SK-N-SH (cell line): ENCODE measurements around the gene PHOSPHO2. TPM values are rescaled to one million over a fixed set of nuclear protein-coding genes. Genes with fewer than 3 reads are reported as not detected.
A peak's percentile ranks its signal among the peaks of the same experiment; 100 is the strongest.

Experiments
- CTCF ChIA-PET: fragments of 300-600, 350-600 bp; formaldehyde crosslinking; extraction: SDS; loops from one replicate; lab custom pipeline; 2021; lab: Yijun Ruan, JAX
- POLR2A ChIA-PET: fragments of 350-600 bp; sonication (Branson Sonifier 250); formaldehyde crosslinking; extraction: SDS; loops from one replicate; lab custom pipeline; 2020; ENCODE audit warnings: antibody characterized with exemption, inconsistent platforms; lab: Yijun Ruan, JAX
- DNase-seq: peaks from one replicate; pipeline ENCODE4 v3.0.0; 2012
- H2AFZ ChIP-seq: fragments of 200-600 bp; sonication (generic); 2 replicates; pipeline ENCODE4 v1.8.1; 2016; ENCODE audit warnings: antibody characterized with exemption, mild to moderate bottlenecking, low read depth
- H3F3A ChIP-seq: fragments of 200-600 bp; sonication (generic); replicated peaks from 2 replicates; pipeline ENCODE3; 2016; ENCODE audit warnings: antibody characterized with exemption, mild to moderate bottlenecking; ENCODE audit not compliant: insufficient read depth
- H3K27ac ChIP-seq, 2 experiments: fragments of 200-500 bp in 1 of 2; fragments of 200-600 bp in 1 of 2; sonication (Bioruptor generic) in 1 of 2; sonication (generic), shearing (Covaris generic) in 1 of 2; 2 replicates each; pipeline versions ENCODE4 v1.5.1 to v1.6.1; 2014 to 2016; ENCODE audit warnings: low read depth in 2 of 2, inconsistent platforms in 1 of 2, low read length in 1 of 2, mild to moderate bottlenecking in 1 of 2, mixed read lengths in 1 of 2
- H3K27me3 ChIP-seq: fragments of 200-600 bp; sonication (generic), shearing (Covaris generic); 2 replicates; pipeline ENCODE4 v1.6.1; 2016; ENCODE audit warnings: mixed run types; ENCODE audit not compliant: insufficient read depth
- H3K36me3 ChIP-seq, 2 experiments: fragments of 200-500 bp in 1 of 2; fragments of 200-600 bp in 1 of 2; sonication (Bioruptor generic) in 1 of 2; sonication (generic) in 1 of 2; replicated peaks in 1 of 2; 2 replicates each; pipeline versions ENCODE3 to v1.5.1; 2014 to 2016; ENCODE audit warnings: low read length in 1 of 2, mild to moderate bottlenecking in 1 of 2; ENCODE audit not compliant: insufficient read depth in 2 of 2, control insufficient read depth in 1 of 2
- H3K4me1 ChIP-seq, 2 experiments: fragments of 200-500 bp in 1 of 2; fragments of 200-600 bp in 1 of 2; sonication (Bioruptor generic) in 1 of 2; sonication (generic), shearing (Covaris generic) in 1 of 2; 2 replicates each; pipeline versions ENCODE4 v1.5.1 to v1.6.1; 2014 to 2016; ENCODE audit warnings: low read depth in 1 of 2, low read length in 1 of 2, mixed run types in 1 of 2; ENCODE audit not compliant: insufficient read depth in 2 of 2, control insufficient read depth in 1 of 2
- H3K4me2 ChIP-seq: fragments of 200-600 bp; sonication (generic), shearing (Covaris generic); 2 replicates; pipeline ENCODE4 v1.6.1; 2017; ENCODE audit warnings: mixed run types
- H3K4me3 ChIP-seq, 2 experiments: fragments of 200-500 bp in 1 of 2; fragments of 200-600 bp in 1 of 2; sonication (Bioruptor generic) in 1 of 2; sonication (generic), shearing (Covaris generic) in 1 of 2; 2 replicates each; pipeline versions ENCODE4 v1.5.1 to v1.8.1; 2014 to 2016; ENCODE audit warnings: low read depth in 2 of 2, inconsistent platforms in 1 of 2, low read length in 1 of 2, mild to moderate bottlenecking in 1 of 2, mixed read lengths in 1 of 2, moderate library complexity in 1 of 2
- H3K79me2 ChIP-seq: fragments of 200-600 bp; sonication (generic); 2 replicates; pipeline ENCODE4 v1.8.1; 2017; ENCODE audit warnings: mild to moderate bottlenecking; ENCODE audit not compliant: insufficient read depth
- H3K9ac ChIP-seq: fragments of 200-600 bp; sonication (generic); 2 replicates; pipeline ENCODE4 v1.6.1; 2017; ENCODE audit warnings: mixed run types
- H3K9me2 ChIP-seq: fragments of 200-600 bp; sonication (generic); 2 replicates; pipeline ENCODE4 v1.6.1; 2017; ENCODE audit warnings: mixed run types
- H3K9me3 ChIP-seq: fragments of 200-600 bp; sonication (generic); 2 replicates; pipeline ENCODE4 v1.6.1; 2017; ENCODE audit warnings: mixed run types, mild to moderate bottlenecking, moderate library complexity
- H4K20me1 ChIP-seq: fragments of 200-600 bp; sonication (generic); 2 replicates; pipeline ENCODE4 v1.6.1; 2017; ENCODE audit warnings: mild to moderate bottlenecking, mixed run types; ENCODE audit not compliant: insufficient read depth
- CTCF ChIP-seq: fragments of 200-600 bp; sonication (generic); IDR thresholded peaks from 2 replicates; pipeline ENCODE4 v1.6.1; 2017; ENCODE audit warnings: antibody characterized with exemption, mild to moderate bottlenecking, moderate library complexity
- ELF1 ChIP-seq: IDR thresholded peaks from 2 replicates; pipeline ENCODE4 v1.4.0; 2012
- EZH2phosphoT487 ChIP-seq: fragments of 200-600 bp; sonication (generic); IDR thresholded peaks from 2 replicates; pipeline ENCODE4 v1.6.1; 2017; ENCODE audit warnings: low read depth, mixed run types, mild to moderate bottlenecking, antibody characterized with exemption, moderate library complexity, borderline replicate concordance
- FOXJ3 ChIP-seq: sonication (generic); formaldehyde crosslinking; IDR thresholded peaks from 2 replicates; pipeline ENCODE4 v1.5.1; 2020; ENCODE audit warnings: mild to moderate bottlenecking, missing genetic modification reagents
- FOXM1 ChIP-seq: IDR thresholded peaks from 2 replicates; pipeline ENCODE4 v1.4.0; 2012; ENCODE audit warnings: low read depth, mild to moderate bottlenecking
- IRF3 ChIP-seq: fragments of 150-350 bp; IDR thresholded peaks from 2 replicates; pipeline ENCODE4 v1.6.1; 2016; ENCODE audit warnings: mild to moderate bottlenecking, low read depth, low read length
- MEF2A ChIP-seq: IDR thresholded peaks from 2 replicates; pipeline ENCODE4 v1.4.0; 2012; ENCODE audit warnings: low read depth, borderline replicate concordance
- NFIC ChIP-seq: IDR thresholded peaks from 2 replicates; pipeline ENCODE4 v1.4.0; 2012; ENCODE audit warnings: borderline replicate concordance
- NRF1 ChIP-seq: IDR thresholded peaks from 2 replicates; pipeline ENCODE4 v1.6.1; 2012; ENCODE audit warnings: low read depth, mild to moderate bottlenecking, low read length
- PBX3 ChIP-seq: IDR thresholded peaks from 2 replicates; pipeline ENCODE4; 2012
- POLR2AphosphoS5 ChIP-seq: IDR thresholded peaks from 2 replicates; pipeline ENCODE4 v1.6.1; 2012; ENCODE audit warnings: low read depth, low read length
- RFX5 ChIP-seq: IDR thresholded peaks from 2 replicates; pipeline ENCODE4 v1.6.1; 2012; ENCODE audit warnings: mild to moderate bottlenecking, improper control_type of control experiment, low read length
- RXRA ChIP-seq: IDR thresholded peaks from 2 replicates; pipeline ENCODE4 v1.4.0; 2012; ENCODE audit warnings: low read depth, mild to moderate bottlenecking, borderline replicate concordance
- SMC3 ChIP-seq: IDR thresholded peaks from 2 replicates; pipeline ENCODE4 v1.6.1; 2012; ENCODE audit warnings: low read depth, low read length, improper control_type of control experiment
- TEAD4 ChIP-seq: IDR thresholded peaks from 2 replicates; pipeline ENCODE4 v1.4.0; 2012; ENCODE audit warnings: mild to moderate bottlenecking, borderline replicate concordance; ENCODE audit not compliant: insufficient read depth
- USF1 ChIP-seq: IDR thresholded peaks from 2 replicates; pipeline ENCODE4 v1.4.0; 2012; ENCODE audit warnings: low read depth, borderline replicate concordance
- USF2 ChIP-seq: fragments of 150-350 bp; IDR thresholded peaks from 2 replicates; pipeline ENCODE4 v1.6.1; 2017; ENCODE audit warnings: antibody characterized with exemption, low read length, low read depth, borderline replicate concordance
- ZBTB33 ChIP-seq: IDR thresholded peaks from 2 replicates; pipeline ENCODE4 v1.4.0; 2012; ENCODE audit warnings: low read depth, borderline replicate concordance
- WGBS: methylation state at CpG from one replicate; pipeline ENCODE4 v1.1.6; 2017; ENCODE audit warnings: low lambda C conversion rate; 5-methylcytosine and 5-hydroxymethylcytosine counted together
- polyA plus RNA-seq, 3 experiments: library from polyadenylated mRNA; depleted of rRNA; stranded (reverse); fragments of >200 nt; gene quantifications; 2 replicates each; pipeline ENCODE4 v1.2.3, GENCODE V29; 2012

The PHOSPHO2 gene
- polyA plus RNA-seq, 1 of the 3 experiments (the other 2 are of a cell fraction), result 1.1 TPM

GRCh38 chr2:169712791-169713227 is 18.5 kb downstream of the PHOSPHO2 start:
- POLR2A ChIA-PET, result interaction anchor here (4.8 kb wide), 1 partner anchor 21 kb away, joined by 50 read pairs; the partner anchor contains the start of gene KLHL23
- Histone ChIP-seq H3F3A (no peaks in the 10 kb centered on the region), H3K4me1 (peaks cover 16 to 56% of the 10 kb centered on the region in 2 experiments; a peak in 2 of 4 replicates), H3K79me2 (no peaks in the 10 kb centered on the region), H3K9me2 (no peaks in the 10 kb centered on the region), H3K36me3 (peaks cover 0 to 3% of the 10 kb centered on the region in 2 experiments), H3K27ac (no peak overlapping the region; a peak in 1 of 4 replicates), H3K9me3 (no peaks in the 10 kb centered on the region), H3K27me3 (no peaks in the 10 kb centered on the region), H2AFZ (no peak overlapping the region), H3K4me3 (no peak overlapping the region), H3K9ac (no peak overlapping the region), H3K4me2 (no peak overlapping the region), H4K20me1 (no peaks in the 10 kb centered on the region)
- 94% methylated on average over 9 of the region's 9 CpGs for WGBS
- CTCF ChIA-PET, result no interaction called here
- TF ChIP-seq FOXJ3 (CRISPR knock-in tag) (no peak), ELF1 (no peak), USF2 (no peak), RFX5 (no peak), SMC3 (no peak), USF1 (no peak)
- DNase-seq, result no peak

- no peaks in the 10 kb centered on the region for H4K20me1 ChIP-seq
- CTCF ChIA-PET, result interaction anchor here (1.0 kb wide), 1 partner anchor 16 kb away, joined by 3 read pairs; no protein-coding TSS in a partner anchor
- peaks cover 16 to 59% of the 10 kb centered on the region in 2 experiments; a peak in 2 of 4 replicates for H3K4me1 ChIP-seq
- no peak overlapping the region for H2AFZ ChIP-seq
- 100% methylated on average over 3 of the region's 3 CpGs for WGBS
- no peak overlapping the region for H3K4me2 ChIP-seq
- H3K9me3 ChIP-seq, result no peaks in the 10 kb centered on the region
- peaks cover 0 to 3% of the 10 kb centered on the region in 2 experiments for H3K36me3 ChIP-seq
- no peak overlapping the region for H3K4me3 ChIP-seq
- H3K9ac ChIP-seq, result no peak overlapping the region
- DNase-seq, result no peak
- H3F3A ChIP-seq, result no peaks in the 10 kb centered on the region
- H3K9me2 ChIP-seq, result no peaks in the 10 kb centered on the region
- H3K27me3 ChIP-seq, result no peaks in the 10 kb centered on the region
- POLR2A ChIA-PET, result interaction anchor here (4.8 kb wide), 1 partner anchor 21 kb away, joined by 50 read pairs; the partner anchor contains the start of gene KLHL23
- H3K27ac ChIP-seq, result peak overlapping the region in 1 of 2 experiments; percentile 100; a peak in 1 of 4 replicates
- no peaks in the 10 kb centered on the region for H3K79me2 ChIP-seq
- TF ChIP-seq IRF3 (no peak), EZH2phosphoT487 (no peak), FOXM1 (no peak), USF2 (no peak), MEF2A (no peak), SMC3 (no peak), TEAD4 (no peak), POLR2AphosphoS5 (no peak), ZBTB33 (no peak), CTCF (no peak), PBX3 (no peak), NRF1 (no peak), NFIC (no peak), RXRA (no peak)
Measured at GRCh38 chr2:169713331-169713730, 19.1 kb downstream of the PHOSPHO2 start.
